ENCODE measurements around the gene GRB2.
"Not testable (repeated sequence)": the region's sequence is repeated elsewhere in the genome, so short reads cannot be mapped to it uniquely, and the experiment has no call there.

GRB2 gene

GRCh38 chr17:75384751-75385150 lies 20.7 kb downstream of the GRB2 start:
- no peak for DNase-seq

- no peak for DNase-seq
Measured at GRCh38 chr17:75383842-75384195, 21.7 kb downstream of the GRB2 start.

- no peak for DNase-seq
Measured at GRCh38 chr17:75380750-75381149, 24.7 kb downstream of the GRB2 start.

- no peak for DNase-seq
Measured at GRCh38 chr17:75380315-75380714, 25.2 kb downstream of the GRB2 start.

- DNase-seq = not testable (repeated sequence)
Measured at GRCh38 chr17:75379426-75379825, 26.1 kb downstream of the GRB2 start.

- no peak for DNase-seq
Measured at GRCh38 chr17:75373280-75373679, 32.2 kb downstream of the GRB2 start.

GRCh38 chr17:75371981-75372380 lies 33.5 kb downstream of the GRB2 start:
- no peak for DNase-seq

GRCh38 chr17:75371339-75371738 lies 34.1 kb downstream of the GRB2 start:
- DNase-seq = no peak

- no peak for DNase-seq
Measured at GRCh38 chr17:75370286-75370915, 35.1 kb downstream of the GRB2 start.

- not testable (repeated sequence) for DNase-seq
Measured at GRCh38 chr17:75367838-75368789, 37.4 kb downstream of the GRB2 start.

- no peak for DNase-seq
Measured at GRCh38 chr17:75367312-75367711, 38.2 kb downstream of the GRB2 start.

GRCh38 chr17:75366432-75366831 lies 39.0 kb downstream of the GRB2 start:
- no peak for DNase-seq

- no peak for DNase-seq
Measured at GRCh38 chr17:75365931-75366275, 39.6 kb downstream of the GRB2 start.

GRCh38 chr17:75365009-75365930 lies 40.2 kb downstream of the GRB2 start:
- DNase-seq = no peak

- DNase-seq = no peak
Measured at GRCh38 chr17:75364078-75364477, 41.4 kb downstream of the GRB2 start.

- DNase-seq = no peak
Measured at GRCh38 chr17:75361996-75362395, 43.5 kb downstream of the GRB2 start.

GRCh38 chr17:75361344-75361743 lies 44.1 kb downstream of the GRB2 start:
- DNase-seq = no peak

- DNase-seq = no peak
Measured at GRCh38 chr17:75356260-75356937, 49.1 kb downstream of the GRB2 start.

GRCh38 chr17:75353176-75353575 lies 52.3 kb downstream of the GRB2 start:
- DNase-seq = no peak

GRCh38 chr17:75352079-75352569 lies 53.4 kb downstream of the GRB2 start:
- no peak for DNase-seq

- no peak for DNase-seq
Measured at GRCh38 chr17:75350706-75351105, 54.8 kb downstream of the GRB2 start.

- DNase-seq = no peak
Measured at GRCh38 chr17:75350029-75350428, 55.4 kb downstream of the GRB2 start.
